ENCODE measurements around the gene RNF17.

The RNF17 gene

GRCh38 chr13:24863748-24864540 lies 100.0 kb downstream of the RNF17 start:
- Histone ChIP-seq H3K36me3 (ENCODE audit: insufficient read depth, low read length) (no peaks in the 10 kb centered on the region), H3K9me3 (ENCODE audit: insufficient read depth, low read length, severe bottlenecking) (no peaks in the 10 kb centered on the region), H3K4me1 (ENCODE audit: insufficient read depth, low read length) (no peaks in the 10 kb centered on the region), H3K4me2 (ENCODE audit: insufficient read depth, low read length) (no peak overlapping the region), H3K79me2 (ENCODE audit: insufficient read depth, low read length) (no peaks in the 10 kb centered on the region), H2AFZ (ENCODE audit: low read depth, low read length) (no peak overlapping the region), H3K27ac (ENCODE audit: low read length) (no peak overlapping the region), H3K27me3 (ENCODE audit: insufficient read depth, low read length, poor library complexity) (peaks cover 35% of the 10 kb centered on the region), H3K9ac (ENCODE audit: low read depth, low read length) (no peak overlapping the region), H3K4me3 (ENCODE audit: low read depth in 1 of 2, low read length in 2 of 2) (no peak overlapping the region), H4K20me1 (ENCODE audit: insufficient read depth, low read length) (no peaks in the 10 kb centered on the region)
- TF ChIP-seq EZH2 (IDR thresholded peaks at IDR 0.05; ENCODE audit: borderline replicate concordance, low read depth, low read length, severe bottlenecking): no peak
- TF ChIP-seq, protein P1, sequence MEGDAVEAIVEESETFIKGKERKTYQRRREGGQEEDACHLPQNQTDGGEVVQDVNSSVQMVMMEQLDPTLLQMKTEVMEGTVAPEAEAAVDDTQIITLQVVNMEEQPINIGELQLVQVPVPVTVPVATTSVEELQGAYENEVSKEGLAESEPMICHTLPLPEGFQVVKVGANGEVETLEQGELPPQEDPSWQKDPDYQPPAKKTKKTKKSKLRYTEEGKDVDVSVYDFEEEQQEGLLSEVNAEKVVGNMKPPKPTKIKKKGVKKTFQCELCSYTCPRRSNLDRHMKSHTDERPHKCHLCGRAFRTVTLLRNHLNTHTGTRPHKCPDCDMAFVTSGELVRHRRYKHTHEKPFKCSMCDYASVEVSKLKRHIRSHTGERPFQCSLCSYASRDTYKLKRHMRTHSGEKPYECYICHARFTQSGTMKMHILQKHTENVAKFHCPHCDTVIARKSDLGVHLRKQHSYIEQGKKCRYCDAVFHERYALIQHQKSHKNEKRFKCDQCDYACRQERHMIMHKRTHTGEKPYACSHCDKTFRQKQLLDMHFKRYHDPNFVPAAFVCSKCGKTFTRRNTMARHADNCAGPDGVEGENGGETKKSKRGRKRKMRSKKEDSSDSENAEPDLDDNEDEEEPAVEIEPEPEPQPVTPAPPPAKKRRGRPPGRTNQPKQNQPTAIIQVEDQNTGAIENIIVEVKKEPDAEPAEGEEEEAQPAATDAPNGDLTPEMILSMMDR (IDR thresholded peaks at IDR 0.05; ENCODE audit: borderline replicate concordance, extremely low read depth, low read length, poor library complexity, severe bottlenecking): no peak
- DNase-seq (no peak), ATAC-seq (ENCODE audit: insufficient read depth, low read depth) (no peak)

- TF ChIP-seq, protein P1 (IDR thresholded peaks at IDR 0.05; ENCODE audit: borderline replicate concordance, extremely low read depth, low read length, poor library complexity, severe bottlenecking): no peak
- no peak for TF ChIP-seq EZH2 (IDR thresholded peaks at IDR 0.05; ENCODE audit: borderline replicate concordance, low read depth, low read length, severe bottlenecking)
- Histone ChIP-seq H3K79me2 (ENCODE audit: insufficient read depth, low read length) (no peaks in the 10 kb centered on the region), H3K4me1 (ENCODE audit: insufficient read depth, low read length) (no peaks in the 10 kb centered on the region), H2AFZ (ENCODE audit: low read depth, low read length) (no peak overlapping the region), H3K27ac (ENCODE audit: low read length) (no peak overlapping the region), H3K4me3 (ENCODE audit: low read depth in 1 of 2, low read length in 2 of 2) (no peak overlapping the region), H3K36me3 (ENCODE audit: insufficient read depth, low read length) (no peaks in the 10 kb centered on the region), H3K9me3 (ENCODE audit: insufficient read depth, low read length, severe bottlenecking) (no peaks in the 10 kb centered on the region), H3K4me2 (ENCODE audit: insufficient read depth, low read length) (no peak overlapping the region), H3K27me3 (ENCODE audit: insufficient read depth, low read length, poor library complexity) (peaks cover 35% of the 10 kb centered on the region), H4K20me1 (ENCODE audit: insufficient read depth, low read length) (no peaks in the 10 kb centered on the region), H3K9ac (ENCODE audit: low read depth, low read length) (no peak overlapping the region)
- DNase-seq (no peak), ATAC-seq (ENCODE audit: insufficient read depth, low read depth) (no peak)
Observed at GRCh38 chr13:24864579-24864978, 100.6 kb downstream of the RNF17 start.

DNA sequence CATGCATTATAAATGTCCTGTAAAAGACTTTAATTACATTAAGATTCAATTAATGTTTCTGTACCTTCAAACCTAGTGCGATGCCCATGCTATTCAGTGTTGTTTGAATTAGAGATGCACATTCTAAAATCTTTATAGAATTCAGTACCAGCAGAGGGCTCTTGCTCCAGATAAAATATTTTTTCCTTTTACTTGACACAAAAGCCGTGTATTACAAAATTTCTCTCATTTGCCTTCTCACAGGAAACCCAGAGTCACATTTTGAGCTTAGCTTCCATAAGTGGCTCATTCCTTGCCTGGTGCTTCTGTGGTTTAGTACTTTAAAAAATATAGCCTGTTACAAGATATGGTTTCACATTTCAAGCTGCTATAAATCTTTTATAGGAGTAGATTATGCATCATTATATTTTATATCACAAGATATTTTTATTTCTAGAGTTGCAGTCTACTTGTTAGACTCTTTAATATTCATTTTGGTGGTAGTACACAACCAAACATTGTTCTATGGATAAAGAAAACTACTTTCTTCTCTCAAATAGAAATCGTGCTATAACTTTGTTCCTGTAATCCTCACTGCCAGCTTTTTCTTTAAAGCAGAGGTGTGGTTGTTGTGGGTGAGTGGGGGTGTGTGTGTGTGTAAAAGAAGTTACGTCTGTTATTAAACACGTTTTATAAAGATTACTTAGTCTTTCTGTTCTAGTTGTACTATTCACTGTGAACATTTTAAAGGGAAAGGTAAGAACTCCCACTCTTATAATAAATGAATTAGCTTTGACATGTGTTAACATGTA lies 101.4 kb downstream of the RNF17 start:
- Histone ChIP-seq H3K27ac (ENCODE audit: low read length) (no peak overlapping the region), H3K4me1 (ENCODE audit: insufficient read depth, low read length) (no peaks in the 10 kb centered on the region), H3K9me3 (ENCODE audit: insufficient read depth, low read length, severe bottlenecking) (no peaks in the 10 kb centered on the region), H3K27me3 (ENCODE audit: insufficient read depth, low read length, poor library complexity) (peaks cover 35% of the 10 kb centered on the region), H3K4me3 (ENCODE audit: low read depth in 1 of 2, low read length in 2 of 2) (no peak overlapping the region), H3K4me2 (ENCODE audit: insufficient read depth, low read length) (no peak overlapping the region), H3K79me2 (ENCODE audit: insufficient read depth, low read length) (no peaks in the 10 kb centered on the region), H3K36me3 (ENCODE audit: insufficient read depth, low read length) (no peaks in the 10 kb centered on the region), H3K9ac (ENCODE audit: low read depth, low read length) (no peak overlapping the region), H2AFZ (ENCODE audit: low read depth, low read length) (no peak overlapping the region), H4K20me1 (ENCODE audit: insufficient read depth, low read length) (no peaks in the 10 kb centered on the region)
- ATAC-seq (ENCODE audit: insufficient read depth, low read depth) (no peak), DNase-seq (no peak)
- TF ChIP-seq, protein P1 (IDR thresholded peaks at IDR 0.05; ENCODE audit: borderline replicate concordance, extremely low read depth, low read length, poor library complexity, severe bottlenecking): no peak

All from DND-41 (cell line).